Effector CD4-positive, alpha-beta T cell (primary cell): ENCODE results near the gene ZFPL1.

Experiments
- DNase-seq: peaks from one replicate; pipeline ENCODE4 v3.0.0-alpha.2; 2020

Gene ZFPL1

GRCh38 chr11:65130631-65131416 lies 46.8 kb downstream of the ZFPL1 start:
- DNase-seq: no peak

GRCh38 chr11:65131417-65131776 lies 47.4 kb downstream of the ZFPL1 start:
- DNase-seq: no peak

GRCh38 chr11:65131895-65132237 lies 47.8 kb downstream of the ZFPL1 start:
- DNase-seq: no peak

- DNase-seq: no peak
Measured at GRCh38 chr11:65132238-65132987, 48.4 kb downstream of the ZFPL1 start.

GRCh38 chr11:65132988-65133700 lies 49.1 kb downstream of the ZFPL1 start:
- DNase-seq: no peak

- no peak for DNase-seq
Measured at GRCh38 chr11:65133724-65134123, 49.7 kb downstream of the ZFPL1 start.

GRCh38 chr11:65134240-65134951 lies 50.4 kb downstream of the ZFPL1 start, which contains the start of gene SYVN1:
Gene SYVN1 (minus strand): TSS chr11:65134519. CDS start chr11:65133601, 918 bp downstream.
- peak; percentile 88 for DNase-seq

- peak; percentile 82 for DNase-seq
Measured at GRCh38 chr11:65134952-65135632, 51.1 kb downstream of the ZFPL1 start.

GRCh38 chr11:65135633-65136145 lies 51.7 kb downstream of the ZFPL1 start:
- DNase-seq: no peak

GRCh38 chr11:65136515-65137096 lies 52.6 kb downstream of the ZFPL1 start:
- DNase-seq: no peak
